BE2C (cell line): ENCODE data around the gene ZNF385C.

Source experiments
- DNase-seq: peaks from one replicate; pipeline ENCODE4 v3.0.0-alpha.2; 2020
- H3K27me3 ChIP-seq: fragments of 250-450 bp; sonication (Bioruptor Pico); 2 replicates; pipeline ENCODE4 v1.5.1; 2020; ENCODE audit warnings: mild to moderate bottlenecking
- H3K36me3 ChIP-seq: fragments of 250-450 bp; sonication (Bioruptor Pico); 2 replicates; pipeline ENCODE4 v1.5.1; 2020; ENCODE audit warnings: mild to moderate bottlenecking
- H3K4me1 ChIP-seq: fragments of 250-450 bp; sonication (Bioruptor Pico); 2 replicates; pipeline ENCODE4 v1.5.1; 2020
- H3K4me3 ChIP-seq: 2 replicates; pipeline ENCODE4 v1.5.1; 2011; ENCODE audit warnings: low read depth, low read length
- H3K9me3 ChIP-seq: fragments of 250-450 bp; sonication (Bioruptor Pico); 2 replicates; pipeline ENCODE4 v1.5.1; 2020
- CTCF ChIP-seq: IDR thresholded peaks from 2 replicates; pipeline ENCODE4 v1.5.1; 2012; ENCODE audit warnings: mild to moderate bottlenecking, low read depth, low read length

The ZNF385C gene

GRCh38 chr17:42127414-42127813, 29.1 kb upstream of the ZNF385C start:
- Histone ChIP-seq H3K4me1 (no peaks in the 10 kb centered on the region), H3K4me3 (no peak overlapping the region), H3K27me3 (no peaks in the 10 kb centered on the region), H3K9me3 (no peaks in the 10 kb centered on the region), H3K36me3 (peaks cover 57% of the 10 kb centered on the region)
- TF ChIP-seq CTCF: no peak
- DNase-seq: no peak

GRCh38 chr17:42126836-42127235, 28.6 kb upstream of the ZNF385C start:
- H3K4me3 ChIP-seq: no peak overlapping the region
- no peaks in the 10 kb centered on the region for H3K9me3 ChIP-seq
- H3K27me3 ChIP-seq: no peaks in the 10 kb centered on the region
- no peak for TF ChIP-seq CTCF
- peaks cover 61% of the 10 kb centered on the region for H3K36me3 ChIP-seq
- DNase-seq: no peak
- no peaks in the 10 kb centered on the region for H3K4me1 ChIP-seq

GRCh38 chr17:42125565-42125964, 27.3 kb upstream of the ZNF385C start:
- peaks cover under 1% of the 10 kb centered on the region; the same call in 1 of the 2 replicates for H3K4me1 ChIP-seq
- H3K9me3 ChIP-seq: no peaks in the 10 kb centered on the region
- no peak for TF ChIP-seq CTCF
- no peak for DNase-seq
- no peaks in the 10 kb centered on the region for H3K27me3 ChIP-seq
- no peak overlapping the region for H3K4me3 ChIP-seq
- H3K36me3 ChIP-seq: peaks cover 56% of the 10 kb centered on the region

- DNase-seq: no peak
- Histone ChIP-seq H3K36me3 (peaks cover 44% of the 10 kb centered on the region), H3K4me3 (no peak overlapping the region), H3K9me3 (no peaks in the 10 kb centered on the region), H3K4me1 (peaks cover 4% of the 10 kb centered on the region; the same call in 1 of the 2 replicates), H3K27me3 (no peaks in the 10 kb centered on the region)
- no peak for TF ChIP-seq CTCF
These were observed 26.0 kb upstream of the ZNF385C start for GRCh38 chr17:42124256-42124655.

GRCh38 chr17:42122371-42123303, 24.4 kb upstream of the ZNF385C start, which contains the start of gene HSPB9:
Gene HSPB9 (plus strand): TSS chr17:42122804. CDS start chr17:42122851, 47 bp downstream.
- Histone ChIP-seq H3K9me3 (no peaks in the 10 kb centered on the region), H3K4me1 (peaks cover 4% of the 10 kb centered on the region; the same call in 1 of the 2 replicates), H3K4me3 (no peak within 1 kb of the TSS), H3K27me3 (no peaks in the 10 kb centered on the region), H3K36me3 (peaks cover 41% of the 10 kb centered on the region)
- no peak for DNase-seq
- TF ChIP-seq CTCF: no peak
